GM23338 (cell line): ENCODE results near the gene NXPH4.

Source experiments
- CREB1 ChIP-seq: fragments of 250-450 bp; sonication (Bioruptor Pico); IDR thresholded peaks from 2 replicates; pipeline ENCODE4 v1.5.0; 2020; ENCODE audit warnings: low read depth, mild to moderate bottlenecking, moderate library complexity
- EZH2 ChIP-seq: fragments of 200-600 bp; sonication (generic); IDR thresholded peaks from one replicate; pipeline ENCODE4 v1.8.0; 2017; ENCODE audit warnings: antibody characterized with exemption, mild to moderate bottlenecking, low read depth; ENCODE audit not compliant: unreplicated experiment
- EZH2phosphoT487 ChIP-seq: fragments of 200-600 bp; sonication (generic); IDR thresholded peaks from one replicate; pipeline ENCODE4 v1.8.1; 2018; ENCODE audit warnings: antibody characterized with exemption; ENCODE audit not compliant: unreplicated experiment
- POLR2AphosphoS5 ChIP-seq: IDR thresholded peaks from 2 replicates; pipeline ENCODE4 v1.6.1; 2016; ENCODE audit warnings: antibody characterized with exemption, low read depth
- ZNF331 ChIP-seq: fragments of 250-450 bp; sonication (Bioruptor Pico); IDR thresholded peaks from 2 replicates; pipeline ENCODE4 v1.5.0; 2020; ENCODE audit warnings: low read depth, mild to moderate bottlenecking, moderate library complexity
- TF ChIP-seq, protein P1 (sequence below): IDR thresholded peaks from one replicate; pipeline ENCODE4 v1.6.1; 2018; ENCODE audit warnings: antibody characterized with exemption; ENCODE audit not compliant: unreplicated experiment
- TF ChIP-seq, protein P2 (sequence below), 2 experiments: fragments of 200-600 bp in 1 of 2; sonication (generic) in 1 of 2; conservative IDR thresholded peaks; 2 replicates each; pipeline versions ENCODE4 v1.5.1 to v1.6.1; 2016 to 2017; ENCODE audit warnings: antibody characterized with exemption in 2 of 2, low read depth in 2 of 2, mild to moderate bottlenecking in 2 of 2, moderate library complexity in 1 of 2

DNA sequence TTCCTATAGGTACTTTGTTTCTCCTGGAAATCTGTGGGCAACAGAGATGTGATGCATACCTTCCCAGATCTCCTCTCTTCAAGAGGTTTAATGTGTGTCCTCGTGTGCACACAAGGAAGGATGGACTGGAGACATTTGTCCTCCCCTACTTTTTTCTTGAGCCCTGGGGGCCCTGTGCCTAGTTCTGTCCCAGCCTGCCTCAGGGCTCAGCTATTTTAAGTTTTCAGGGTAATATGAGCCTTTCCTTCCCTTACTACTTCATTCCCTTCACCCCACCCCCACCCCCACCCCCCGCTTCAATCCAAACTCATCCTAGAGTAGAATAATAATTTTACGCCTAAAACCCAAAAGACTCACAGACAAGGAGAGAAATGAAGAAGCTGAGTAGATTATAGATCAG lies 33.9 kb downstream of the NXPH4 start:
- TF ChIP-seq, protein P1, sequence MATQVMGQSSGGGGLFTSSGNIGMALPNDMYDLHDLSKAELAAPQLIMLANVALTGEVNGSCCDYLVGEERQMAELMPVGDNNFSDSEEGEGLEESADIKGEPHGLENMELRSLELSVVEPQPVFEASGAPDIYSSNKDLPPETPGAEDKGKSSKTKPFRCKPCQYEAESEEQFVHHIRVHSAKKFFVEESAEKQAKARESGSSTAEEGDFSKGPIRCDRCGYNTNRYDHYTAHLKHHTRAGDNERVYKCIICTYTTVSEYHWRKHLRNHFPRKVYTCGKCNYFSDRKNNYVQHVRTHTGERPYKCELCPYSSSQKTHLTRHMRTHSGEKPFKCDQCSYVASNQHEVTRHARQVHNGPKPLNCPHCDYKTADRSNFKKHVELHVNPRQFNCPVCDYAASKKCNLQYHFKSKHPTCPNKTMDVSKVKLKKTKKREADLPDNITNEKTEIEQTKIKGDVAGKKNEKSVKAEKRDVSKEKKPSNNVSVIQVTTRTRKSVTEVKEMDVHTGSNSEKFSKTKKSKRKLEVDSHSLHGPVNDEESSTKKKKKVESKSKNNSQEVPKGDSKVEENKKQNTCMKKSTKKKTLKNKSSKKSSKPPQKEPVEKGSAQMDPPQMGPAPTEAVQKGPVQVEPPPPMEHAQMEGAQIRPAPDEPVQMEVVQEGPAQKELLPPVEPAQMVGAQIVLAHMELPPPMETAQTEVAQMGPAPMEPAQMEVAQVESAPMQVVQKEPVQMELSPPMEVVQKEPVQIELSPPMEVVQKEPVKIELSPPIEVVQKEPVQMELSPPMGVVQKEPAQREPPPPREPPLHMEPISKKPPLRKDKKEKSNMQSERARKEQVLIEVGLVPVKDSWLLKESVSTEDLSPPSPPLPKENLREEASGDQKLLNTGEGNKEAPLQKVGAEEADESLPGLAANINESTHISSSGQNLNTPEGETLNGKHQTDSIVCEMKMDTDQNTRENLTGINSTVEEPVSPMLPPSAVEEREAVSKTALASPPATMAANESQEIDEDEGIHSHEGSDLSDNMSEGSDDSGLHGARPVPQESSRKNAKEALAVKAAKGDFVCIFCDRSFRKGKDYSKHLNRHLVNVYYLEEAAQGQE, result no peak
- TF ChIP-seq, protein P2, sequence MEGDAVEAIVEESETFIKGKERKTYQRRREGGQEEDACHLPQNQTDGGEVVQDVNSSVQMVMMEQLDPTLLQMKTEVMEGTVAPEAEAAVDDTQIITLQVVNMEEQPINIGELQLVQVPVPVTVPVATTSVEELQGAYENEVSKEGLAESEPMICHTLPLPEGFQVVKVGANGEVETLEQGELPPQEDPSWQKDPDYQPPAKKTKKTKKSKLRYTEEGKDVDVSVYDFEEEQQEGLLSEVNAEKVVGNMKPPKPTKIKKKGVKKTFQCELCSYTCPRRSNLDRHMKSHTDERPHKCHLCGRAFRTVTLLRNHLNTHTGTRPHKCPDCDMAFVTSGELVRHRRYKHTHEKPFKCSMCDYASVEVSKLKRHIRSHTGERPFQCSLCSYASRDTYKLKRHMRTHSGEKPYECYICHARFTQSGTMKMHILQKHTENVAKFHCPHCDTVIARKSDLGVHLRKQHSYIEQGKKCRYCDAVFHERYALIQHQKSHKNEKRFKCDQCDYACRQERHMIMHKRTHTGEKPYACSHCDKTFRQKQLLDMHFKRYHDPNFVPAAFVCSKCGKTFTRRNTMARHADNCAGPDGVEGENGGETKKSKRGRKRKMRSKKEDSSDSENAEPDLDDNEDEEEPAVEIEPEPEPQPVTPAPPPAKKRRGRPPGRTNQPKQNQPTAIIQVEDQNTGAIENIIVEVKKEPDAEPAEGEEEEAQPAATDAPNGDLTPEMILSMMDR (conservative IDR thresholded peaks at IDR 0.05; ENCODE audit: low read depth in 2 of 2), result no peak
- TF ChIP-seq EZH2phosphoT487 (no peak), CREB1 (no peak), EZH2 (no peak), ZNF331 (CRISPR knock-in tag) (no peak), POLR2AphosphoS5 (no peak)
